ENCODE data around the gene RPAP2.
"Not testable (repeated sequence)": the region's sequence is repeated elsewhere in the genome, so short reads cannot be mapped to it uniquely, and the experiment has no call there.

RPAP2 gene

DNA sequence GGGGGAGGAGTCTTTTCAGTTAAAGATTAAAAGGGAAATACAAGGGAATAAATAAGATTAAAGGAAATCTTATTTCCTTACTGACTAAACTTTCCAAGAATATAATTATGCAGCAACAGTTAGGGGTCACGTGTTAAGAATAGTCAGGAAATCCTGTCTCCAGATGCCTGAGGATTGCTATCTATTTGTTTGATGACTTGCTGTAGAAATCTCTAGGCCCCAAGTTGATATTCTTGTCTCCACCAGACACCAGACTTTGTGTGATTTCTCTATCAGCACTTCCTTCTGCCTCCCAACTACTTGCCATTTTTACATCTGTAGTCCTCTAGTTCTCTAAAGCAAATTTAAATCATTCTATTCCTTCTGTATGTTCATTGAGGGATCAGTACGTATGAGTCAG, 77.5 kb downstream of the RPAP2 start:
- Histone ChIP-seq H3K4me2 (ENCODE audit: low read depth, low read length, poor library complexity, severe bottlenecking) (no peak overlapping the region), H3K36me3 (ENCODE audit: low read length) (no peaks in the 10 kb centered on the region), H2AFZ (ENCODE audit: low read depth, low read length, severe bottlenecking) (no peak overlapping the region), H3K4me3 (ENCODE audit: insufficient read depth, low read length, poor library complexity, severe bottlenecking) (no peak overlapping the region), H3K27ac (ENCODE audit: low read depth, low read length) (no peak overlapping the region), H3K9me2 (replicated peaks; ENCODE audit: insufficient read depth, low read length) (no peaks in the 10 kb centered on the region), H3K79me2 (ENCODE audit: insufficient read depth, low read length) (no peaks in the 10 kb centered on the region), H3K27me3 (ENCODE audit: low read length) (no peaks in the 10 kb centered on the region), H3K9me3 (ENCODE audit: insufficient read depth, low read length) (no peaks in the 10 kb centered on the region), H3F3A (ENCODE audit: insufficient read depth) (no peaks in the 10 kb centered on the region), H4K20me1 (ENCODE audit: low read depth, low read length) (no peaks in the 10 kb centered on the region), H3K9ac (ENCODE audit: low read length) (no peak overlapping the region)
- no peak for TF ChIP-seq EZH2phosphoT487 (conservative IDR thresholded peaks at IDR 0.05; ENCODE audit: low read length)
- TF ChIP-seq, protein P1, sequence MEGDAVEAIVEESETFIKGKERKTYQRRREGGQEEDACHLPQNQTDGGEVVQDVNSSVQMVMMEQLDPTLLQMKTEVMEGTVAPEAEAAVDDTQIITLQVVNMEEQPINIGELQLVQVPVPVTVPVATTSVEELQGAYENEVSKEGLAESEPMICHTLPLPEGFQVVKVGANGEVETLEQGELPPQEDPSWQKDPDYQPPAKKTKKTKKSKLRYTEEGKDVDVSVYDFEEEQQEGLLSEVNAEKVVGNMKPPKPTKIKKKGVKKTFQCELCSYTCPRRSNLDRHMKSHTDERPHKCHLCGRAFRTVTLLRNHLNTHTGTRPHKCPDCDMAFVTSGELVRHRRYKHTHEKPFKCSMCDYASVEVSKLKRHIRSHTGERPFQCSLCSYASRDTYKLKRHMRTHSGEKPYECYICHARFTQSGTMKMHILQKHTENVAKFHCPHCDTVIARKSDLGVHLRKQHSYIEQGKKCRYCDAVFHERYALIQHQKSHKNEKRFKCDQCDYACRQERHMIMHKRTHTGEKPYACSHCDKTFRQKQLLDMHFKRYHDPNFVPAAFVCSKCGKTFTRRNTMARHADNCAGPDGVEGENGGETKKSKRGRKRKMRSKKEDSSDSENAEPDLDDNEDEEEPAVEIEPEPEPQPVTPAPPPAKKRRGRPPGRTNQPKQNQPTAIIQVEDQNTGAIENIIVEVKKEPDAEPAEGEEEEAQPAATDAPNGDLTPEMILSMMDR (IDR thresholded peaks at IDR 0.05; ENCODE audit: insufficient read depth, low read length, poor library complexity, severe bottlenecking): no peak

DNA sequence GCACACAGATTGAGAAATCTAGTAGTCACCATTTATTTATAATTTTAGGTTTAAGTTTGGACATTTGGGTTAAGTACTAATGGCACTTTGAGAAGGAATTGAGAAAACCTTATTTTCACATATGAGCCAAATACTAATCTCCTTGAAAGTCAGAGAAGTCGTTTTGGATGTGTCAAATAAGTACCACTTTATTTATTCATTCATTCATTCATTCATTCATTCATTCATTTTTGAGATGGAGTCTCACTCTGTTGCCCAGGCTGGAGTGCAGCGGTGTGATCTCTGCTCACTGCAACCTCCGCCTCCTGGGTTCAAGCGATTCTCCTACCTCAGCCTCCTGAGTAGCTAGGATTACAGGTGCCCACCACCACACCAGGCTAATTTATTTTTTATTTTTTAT, 79.1 kb downstream of the RPAP2 start:
- not testable (repeated sequence) for H3K79me2 ChIP-seq (ENCODE audit: insufficient read depth, low read length); H3K9me2 ChIP-seq (replicated peaks; ENCODE audit: insufficient read depth, low read length); H3K36me3 ChIP-seq (ENCODE audit: low read length); H3K4me3 ChIP-seq (ENCODE audit: insufficient read depth, low read length, poor library complexity, severe bottlenecking); H4K20me1 ChIP-seq (ENCODE audit: low read depth, low read length); H3K4me2 ChIP-seq (ENCODE audit: low read depth, low read length, poor library complexity, severe bottlenecking); H2AFZ ChIP-seq (ENCODE audit: low read depth, low read length, severe bottlenecking); H3K9me3 ChIP-seq (ENCODE audit: insufficient read depth, low read length); H3K9ac ChIP-seq (ENCODE audit: low read length); H3F3A ChIP-seq (ENCODE audit: insufficient read depth); H3K27me3 ChIP-seq (ENCODE audit: low read length); H3K27ac ChIP-seq (ENCODE audit: low read depth, low read length)

DNA sequence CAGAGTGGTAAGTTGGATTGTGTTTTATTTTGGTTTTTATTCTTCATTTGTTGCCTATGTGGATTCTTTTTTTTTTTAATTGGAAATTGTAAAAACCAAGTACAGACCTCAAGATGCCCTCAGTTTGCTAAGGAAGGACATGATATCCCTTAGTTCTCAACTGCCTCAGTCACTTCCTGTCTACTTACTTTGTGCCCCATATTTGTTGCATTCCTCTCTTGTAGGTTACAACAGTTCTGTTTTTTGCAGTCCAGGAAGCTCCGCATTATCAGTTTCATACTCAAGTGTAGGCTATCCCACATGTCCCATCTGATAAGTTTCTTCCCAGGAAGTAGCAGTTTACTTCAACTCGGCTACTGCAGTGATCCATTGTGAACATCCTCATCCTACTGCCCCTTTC, 82.0 kb downstream of the RPAP2 start:
- no peak overlapping the region for H3K4me2 ChIP-seq (ENCODE audit: low read depth, low read length, poor library complexity, severe bottlenecking)
- no peaks in the 10 kb centered on the region for H3K9me2 ChIP-seq (replicated peaks; ENCODE audit: insufficient read depth, low read length)
- no peak overlapping the region for H3K27ac ChIP-seq (ENCODE audit: low read depth, low read length)
- no peak overlapping the region for H3K9ac ChIP-seq (ENCODE audit: low read length)
- no peak overlapping the region for H2AFZ ChIP-seq (ENCODE audit: low read depth, low read length, severe bottlenecking)
- no peaks in the 10 kb centered on the region for H3K9me3 ChIP-seq (ENCODE audit: insufficient read depth, low read length)
- no peaks in the 10 kb centered on the region for H4K20me1 ChIP-seq (ENCODE audit: low read depth, low read length)
- H3K4me3 ChIP-seq (ENCODE audit: insufficient read depth, low read length, poor library complexity, severe bottlenecking): no peak overlapping the region
- H3F3A ChIP-seq (ENCODE audit: insufficient read depth): no peaks in the 10 kb centered on the region
- TF ChIP-seq, protein P1 (IDR thresholded peaks at IDR 0.05; ENCODE audit: insufficient read depth, low read length, poor library complexity, severe bottlenecking): no peak
- no peak for TF ChIP-seq EZH2phosphoT487 (conservative IDR thresholded peaks at IDR 0.05; ENCODE audit: low read length)
- no peaks in the 10 kb centered on the region for H3K79me2 ChIP-seq (ENCODE audit: insufficient read depth, low read length)
- no peaks in the 10 kb centered on the region for H3K36me3 ChIP-seq (ENCODE audit: low read length)
- H3K27me3 ChIP-seq (ENCODE audit: low read length): no peaks in the 10 kb centered on the region

DNA sequence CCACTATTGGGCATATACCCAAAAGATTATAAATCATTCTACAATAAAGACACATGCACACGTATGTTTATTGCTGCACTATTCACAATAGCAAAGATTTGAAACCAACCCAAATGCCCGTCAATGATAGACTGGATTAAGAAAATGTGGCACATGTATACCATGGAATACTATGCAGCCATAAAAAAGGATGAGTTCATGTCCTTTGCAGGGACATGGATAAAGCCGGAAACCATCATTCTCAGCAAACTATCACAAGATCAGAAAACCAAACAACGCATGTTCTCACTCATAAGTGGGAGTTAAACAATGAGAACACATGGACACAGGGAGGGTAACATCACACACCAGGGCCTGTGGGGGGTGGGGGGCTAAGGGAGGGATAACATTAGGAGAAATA, 95.1 kb downstream of the RPAP2 start:
- H3K4me3 ChIP-seq (ENCODE audit: insufficient read depth, low read length, poor library complexity, severe bottlenecking); H3K27ac ChIP-seq (ENCODE audit: low read depth, low read length); H3K36me3 ChIP-seq (ENCODE audit: low read length); H3K9me3 ChIP-seq (ENCODE audit: insufficient read depth, low read length); H3K79me2 ChIP-seq (ENCODE audit: insufficient read depth, low read length); H3F3A ChIP-seq (ENCODE audit: insufficient read depth); H3K9ac ChIP-seq (ENCODE audit: low read length); H3K9me2 ChIP-seq (replicated peaks; ENCODE audit: insufficient read depth, low read length); H2AFZ ChIP-seq (ENCODE audit: low read depth, low read length, severe bottlenecking); H3K27me3 ChIP-seq (ENCODE audit: low read length); H4K20me1 ChIP-seq (ENCODE audit: low read depth, low read length); H3K4me2 ChIP-seq (ENCODE audit: low read depth, low read length, poor library complexity, severe bottlenecking): not testable (repeated sequence)

Measured in SU-DHL-6 (cell line).